Glutamatergic neuron (in vitro differentiated cells): ENCODE measurements around the gene COMMD4. TPM values are rescaled to one million over a fixed set of nuclear protein-coding genes. Genes with fewer than 3 reads are reported as not detected.
A peak's percentile ranks its signal among the peaks of the same experiment; 100 is the strongest.
"Not testable (repeated sequence)": the region's sequence is repeated elsewhere in the genome, so short reads cannot be mapped to it uniquely, and the experiment has no call there.

Experiments used
- DNase-seq: peaks from one replicate; pipeline ENCODE4 v3.0.0; 2022
- H3K27ac Mint-ChIP-seq: one replicate; pipeline ENCODE4 v1.8.0; 2020; ENCODE audit warnings: mild to moderate bottlenecking, mixed read lengths, inconsistent platforms; ENCODE audit not compliant: unreplicated experiment
- H3K27me3 Mint-ChIP-seq: one replicate; pipeline ENCODE4 v1.8.0; 2020; ENCODE audit warnings: mild to moderate bottlenecking, moderate library complexity, mixed read lengths, inconsistent platforms; ENCODE audit not compliant: unreplicated experiment
- H3K36me3 Mint-ChIP-seq: one replicate; pipeline ENCODE4 v1.8.0; 2020; ENCODE audit warnings: mild to moderate bottlenecking, mixed read lengths, inconsistent platforms; ENCODE audit not compliant: unreplicated experiment
- H3K4me1 Mint-ChIP-seq: one replicate; pipeline ENCODE4 v1.8.0; 2020; ENCODE audit warnings: mild to moderate bottlenecking, low read depth, mixed read lengths, inconsistent platforms; ENCODE audit not compliant: unreplicated experiment
- H3K4me3 Mint-ChIP-seq: one replicate; pipeline ENCODE4 v1.8.0; 2020; ENCODE audit warnings: mild to moderate bottlenecking, mixed read lengths, inconsistent platforms; ENCODE audit not compliant: unreplicated experiment
- H3K9me3 Mint-ChIP-seq: one replicate; pipeline ENCODE4 v1.8.0; 2020; ENCODE audit warnings: mild to moderate bottlenecking, moderate library complexity, mixed read lengths, inconsistent platforms; ENCODE audit not compliant: unreplicated experiment
- CTCF ChIP-seq: fragments of 200-600 bp; sonication (generic); IDR thresholded peaks from one replicate; pipeline ENCODE4 v1.5.0; 2021; ENCODE audit not compliant: partially characterized antibody, unreplicated experiment
- long read RNA-seq: library from polyadenylated mRNA; unstranded; transcript quantifications from one replicate; pipeline ENCODE4 v2.0.0, GENCODE V29; 2020; ENCODE audit not compliant: unreplicated experiment
- total RNA-seq: library from RNA; stranded (reverse); fragmentation: NEBNext Ultra II Directional; extraction: Animal tissue kit (Norgen Biotek cat#: 25700); gene quantifications from one replicate; pipeline ENCODE4 v1.2.1, GENCODE V29; 2021; ENCODE audit not compliant: unreplicated experiment

COMMD4 gene
- 66.2 TPM for total RNA-seq
- long read RNA-seq, full-length matches to known transcripts, result 14 of 21 reads
- long read RNA-seq, partial matches to known transcripts, result 3 of 21 reads
- long read RNA-seq, other reads (novel, unspliced or antisense), result 4 of 21 reads

GRCh38 chr15:75335705-75336355, at the start of gene COMMD4:
Gene COMMD4 (plus strand): TSS chr15:75336063. CDS start chr15:75336090, 27 bp downstream.
- H3K9me3 Mint-ChIP-seq, result peaks cover 15% of the 10 kb centered on the region
- peak; percentile 98 for DNase-seq
- peaks cover 4% of the 10 kb centered on the region for H3K4me1 Mint-ChIP-seq
- H3K27me3 Mint-ChIP-seq, result peaks cover 10% of the 10 kb centered on the region
- H3K36me3 Mint-ChIP-seq, result no peaks in the 10 kb centered on the region
- H3K4me3 Mint-ChIP-seq, result peak within 1 kb of the TSS; percentile 98
- no peak for TF ChIP-seq CTCF
- peak within 1 kb of the TSS; percentile 81 for H3K27ac Mint-ChIP-seq

GRCh38 chr15:75293660-75294059, 42.2 kb upstream of the COMMD4 start:
- not testable (repeated sequence) for H3K9me3 Mint-ChIP-seq, H3K27me3 Mint-ChIP-seq, H3K4me1 Mint-ChIP-seq, H3K4me3 Mint-ChIP-seq, H3K36me3 Mint-ChIP-seq, H3K27ac Mint-ChIP-seq, DNase-seq

GRCh38 chr15:75298541-75299310, 37.1 kb upstream of the COMMD4 start:
- not testable (repeated sequence) for DNase-seq, H3K4me3 Mint-ChIP-seq
- peak; percentile 41 for TF ChIP-seq CTCF

GRCh38 chr15:75299311-75299688, 36.6 kb upstream of the COMMD4 start:
- H3K4me1 Mint-ChIP-seq, H3K4me3 Mint-ChIP-seq, H3K27ac Mint-ChIP-seq, H3K27me3 Mint-ChIP-seq, H3K36me3 Mint-ChIP-seq, H3K9me3 Mint-ChIP-seq: not testable (repeated sequence)
- DNase-seq, result peak; percentile 83
- TF ChIP-seq CTCF, result peak; percentile 75

More at GRCh38 chr15:75298541-75299310, 37.1 kb upstream of the COMMD4 start:
- not testable (repeated sequence) for H3K27ac Mint-ChIP-seq, H3K9me3 Mint-ChIP-seq, H3K36me3 Mint-ChIP-seq, H3K4me1 Mint-ChIP-seq, H3K27me3 Mint-ChIP-seq

GRCh38 chr15:75300026-75300425, 35.8 kb upstream of the COMMD4 start:
- H3K4me1 Mint-ChIP-seq, H3K36me3 Mint-ChIP-seq, H3K4me3 Mint-ChIP-seq, H3K9me3 Mint-ChIP-seq, H3K27me3 Mint-ChIP-seq, H3K27ac Mint-ChIP-seq, DNase-seq: not testable (repeated sequence)

- no peak for TF ChIP-seq CTCF
- no peaks in the 10 kb centered on the region for H3K4me1 Mint-ChIP-seq
- no peaks in the 10 kb centered on the region for H3K36me3 Mint-ChIP-seq
- H3K27ac Mint-ChIP-seq, result no peak overlapping the region
- H3K4me3 Mint-ChIP-seq, result no peak overlapping the region
- no peaks in the 10 kb centered on the region for H3K9me3 Mint-ChIP-seq
- H3K27me3 Mint-ChIP-seq, result no peaks in the 10 kb centered on the region
- DNase-seq, result no peak
Observed at GRCh38 chr15:75302318-75302717, 33.5 kb upstream of the COMMD4 start.

GRCh38 chr15:75302753-75303152, 33.1 kb upstream of the COMMD4 start:
- not testable (repeated sequence) for H3K4me1 Mint-ChIP-seq, H3K4me3 Mint-ChIP-seq, H3K36me3 Mint-ChIP-seq, H3K27me3 Mint-ChIP-seq, H3K27ac Mint-ChIP-seq, DNase-seq, H3K9me3 Mint-ChIP-seq
